Astrocyte of the spinal cord (primary cell): ENCODE data around the gene ADAMTS12.

ENCODE experiments used
- DNase-seq: peaks from one replicate; pipeline ENCODE4 v3.0.0; 2011; ENCODE audit warnings: low read depth, low spot score
- H3K4me3 ChIP-seq: 2 replicates; pipeline ENCODE4 v1.5.1; 2011; ENCODE audit warnings: low read depth, mild to moderate bottlenecking, low read length, moderate library complexity
- in situ Hi-C: cut with HindIII; loops from 2 replicates; pipeline ENCODE4 v1.10.0; 2017; ENCODE audit warnings: low sequenced_read_pairs
- TF ChIP-seq, protein P1 (sequence below): IDR thresholded peaks from 2 replicates; pipeline ENCODE4 v1.5.1; 2012; ENCODE audit warnings: low read depth, mild to moderate bottlenecking, low read length, inconsistent platforms

The ADAMTS12 gene

GRCh38 chr5:33614039-33614438 is 277.8 kb downstream of the ADAMTS12 start:
- in situ Hi-C loops, result no loop called here
- no peak for DNase-seq
- no peak overlapping the region for H3K4me3 ChIP-seq
- TF ChIP-seq, protein P1, sequence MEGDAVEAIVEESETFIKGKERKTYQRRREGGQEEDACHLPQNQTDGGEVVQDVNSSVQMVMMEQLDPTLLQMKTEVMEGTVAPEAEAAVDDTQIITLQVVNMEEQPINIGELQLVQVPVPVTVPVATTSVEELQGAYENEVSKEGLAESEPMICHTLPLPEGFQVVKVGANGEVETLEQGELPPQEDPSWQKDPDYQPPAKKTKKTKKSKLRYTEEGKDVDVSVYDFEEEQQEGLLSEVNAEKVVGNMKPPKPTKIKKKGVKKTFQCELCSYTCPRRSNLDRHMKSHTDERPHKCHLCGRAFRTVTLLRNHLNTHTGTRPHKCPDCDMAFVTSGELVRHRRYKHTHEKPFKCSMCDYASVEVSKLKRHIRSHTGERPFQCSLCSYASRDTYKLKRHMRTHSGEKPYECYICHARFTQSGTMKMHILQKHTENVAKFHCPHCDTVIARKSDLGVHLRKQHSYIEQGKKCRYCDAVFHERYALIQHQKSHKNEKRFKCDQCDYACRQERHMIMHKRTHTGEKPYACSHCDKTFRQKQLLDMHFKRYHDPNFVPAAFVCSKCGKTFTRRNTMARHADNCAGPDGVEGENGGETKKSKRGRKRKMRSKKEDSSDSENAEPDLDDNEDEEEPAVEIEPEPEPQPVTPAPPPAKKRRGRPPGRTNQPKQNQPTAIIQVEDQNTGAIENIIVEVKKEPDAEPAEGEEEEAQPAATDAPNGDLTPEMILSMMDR, result no peak

DNA sequence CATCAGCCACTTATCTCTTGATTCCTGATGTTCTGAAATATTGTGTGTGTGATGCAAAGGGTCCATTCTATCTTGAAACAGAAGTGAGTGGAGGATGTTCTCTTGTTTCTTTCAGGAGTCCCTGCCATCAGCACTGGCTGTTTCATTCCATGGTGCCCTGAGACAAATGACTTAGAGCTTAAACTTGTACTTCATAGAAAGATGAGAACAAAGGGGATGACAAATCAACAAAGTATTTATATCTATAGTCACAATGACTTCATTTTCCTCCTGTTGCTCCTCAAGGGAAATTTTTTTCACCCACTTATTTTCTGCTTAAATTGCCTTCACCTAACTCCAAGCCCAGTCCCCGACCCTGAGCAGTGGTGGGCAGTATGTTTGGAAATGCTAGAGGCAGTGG is 279.4 kb downstream of the ADAMTS12 start:
- H3K4me3 ChIP-seq, result no peak overlapping the region
- in situ Hi-C loops, result no loop called here
- TF ChIP-seq, protein P1, result no peak
- DNase-seq, result peak; percentile 73

DNA sequence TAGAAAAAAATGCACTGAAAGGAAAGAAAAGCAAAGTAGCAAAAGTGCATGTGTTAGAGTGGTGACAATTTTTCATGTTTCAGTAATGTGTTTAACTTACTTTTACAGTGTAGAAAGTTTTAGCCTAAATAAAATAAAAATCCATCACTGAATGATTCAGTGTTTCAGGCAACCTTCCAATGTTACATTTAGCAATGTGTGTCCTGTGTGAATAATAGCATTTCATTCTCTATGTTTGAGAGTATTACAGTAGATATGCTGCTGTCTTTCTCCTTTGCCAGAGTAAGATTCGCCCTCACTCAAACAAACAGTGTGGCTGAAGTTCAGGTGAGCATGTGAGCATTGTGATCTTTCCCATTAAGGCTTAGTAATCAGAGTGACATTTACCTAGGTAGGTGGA is 279.9 kb downstream of the ADAMTS12 start:
- TF ChIP-seq, protein P1, result no peak
- no peak overlapping the region for H3K4me3 ChIP-seq
- peak; percentile 70 for DNase-seq
- in situ Hi-C loops, result no loop called here

- DNase-seq, result peak; percentile 14
- H3K4me3 ChIP-seq, result no peak overlapping the region
- in situ Hi-C loops, result no loop called here
- TF ChIP-seq, protein P1, result no peak
Measured at GRCh38 chr5:33608344-33609041, 283.3 kb downstream of the ADAMTS12 start.

DNA sequence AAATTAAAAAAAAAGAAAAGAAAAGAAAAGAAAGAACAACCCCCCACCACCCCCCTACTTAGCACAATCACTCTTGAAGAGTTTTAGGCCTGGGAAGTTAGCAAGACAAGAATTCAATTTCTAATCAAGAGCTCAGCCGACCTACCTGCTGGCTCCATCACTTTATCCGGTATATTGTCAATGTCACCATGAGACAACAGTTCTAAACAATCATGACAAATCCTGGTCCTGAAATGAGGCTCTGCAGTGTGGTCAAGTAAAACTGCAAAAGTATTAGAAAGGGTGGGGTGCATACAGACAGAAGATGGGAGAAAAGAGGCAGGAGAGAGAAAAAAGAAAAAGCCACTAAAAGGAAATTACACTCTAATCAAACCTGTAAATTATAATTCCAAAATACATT is 287.3 kb downstream of the ADAMTS12 start:
- in situ Hi-C loops, result no loop called here
- no peak overlapping the region for H3K4me3 ChIP-seq
- TF ChIP-seq, protein P1, result no peak
- DNase-seq, result no peak

- DNase-seq, result peak; percentile 65
- H3K4me3 ChIP-seq, result no peak overlapping the region
- in situ Hi-C loops, result no loop called here
- TF ChIP-seq, protein P1, result no peak
Measured at GRCh38 chr5:33601881-33602280, 289.9 kb downstream of the ADAMTS12 start.

GRCh38 chr5:33595303-33595702 is 296.5 kb downstream of the ADAMTS12 start:
- in situ Hi-C loops, result no loop called here
- TF ChIP-seq, protein P1, result no peak
- no peak for DNase-seq
- H3K4me3 ChIP-seq, result no peak overlapping the region
